Measurements from ENCODE around the gene ZNRF3.
A peak's percentile ranks its signal among the peaks of the same experiment; 100 is the strongest.

ZNRF3 gene

DNA sequence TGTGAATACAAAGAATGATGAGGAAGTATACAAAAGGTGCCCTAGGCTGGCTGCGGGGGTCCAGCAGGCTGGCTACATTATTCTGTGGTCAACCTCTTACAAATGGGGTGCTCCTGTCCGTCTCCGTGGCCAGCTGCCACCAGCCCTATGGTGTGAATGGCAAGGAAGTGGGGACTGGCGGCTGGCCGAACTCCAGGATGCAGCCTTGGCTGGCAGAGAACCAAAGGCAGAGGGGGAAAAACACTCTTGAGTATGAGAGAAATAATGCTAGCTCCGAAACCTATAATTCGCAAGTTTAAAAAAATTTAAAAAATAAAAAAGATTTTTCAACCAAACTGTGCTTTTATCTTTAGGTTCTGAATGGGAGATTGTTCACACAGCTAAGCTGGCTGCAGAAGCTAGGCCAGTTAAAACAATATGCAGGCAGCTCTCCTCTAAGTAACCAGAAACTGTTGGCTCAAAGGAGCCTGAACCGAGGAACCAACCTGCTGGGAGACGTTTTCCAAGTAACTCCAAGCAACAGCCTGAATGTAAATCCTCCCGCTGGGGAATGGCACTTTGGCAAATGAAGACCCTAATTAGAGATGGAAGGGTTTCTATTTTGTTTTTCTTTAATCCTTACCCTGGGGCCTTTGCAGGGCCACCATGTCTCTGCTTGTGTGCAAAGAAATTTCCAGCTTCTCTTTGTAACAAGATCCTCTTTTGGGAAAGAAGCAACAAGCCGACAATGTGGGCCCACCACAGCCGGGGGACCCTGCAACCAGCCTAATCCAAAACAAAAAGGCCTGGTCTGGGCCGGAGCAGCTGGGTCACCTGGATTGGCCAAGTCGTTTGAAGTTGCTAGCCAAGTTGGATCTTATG, 128.1 kb downstream of the ZNRF3 start:
- Histone ChIP-seq H2BK5ac (ENCODE audit: low read depth, low read length, poor library complexity, severe bottlenecking) (no peak overlapping the region), H3K9ac (ENCODE audit: low read length) (no peak overlapping the region), H2BK12ac (ENCODE audit: low read length in 2 of 2) (no peak overlapping the region), H3K18ac (ENCODE audit: low read depth in 1 of 2, low read length in 2 of 2) (no peak overlapping the region), H2BK15ac (ENCODE audit: low read depth, poor library complexity, severe bottlenecking) (no peak overlapping the region), H2BK120ac (ENCODE audit: low read depth, low read length) (no peak overlapping the region), H3K27ac (ENCODE audit: low read length, poor library complexity, severe bottlenecking) (no peak overlapping the region), H3K79me1 (replicated peaks; ENCODE audit: low read length, poor library complexity, severe bottlenecking) (peaks cover 54% of the 10 kb centered on the region), H3K4ac (ENCODE audit: low read depth in 1 of 2, low read length in 2 of 2) (no peak overlapping the region), H3K4me2 (ENCODE audit: low read length, poor library complexity, severe bottlenecking) (no peak overlapping the region), H2AFZ (ENCODE audit: low read depth, low read length) (no peak overlapping the region), H3K27me3 (ENCODE audit: control insufficient read depth in 1 of 2, insufficient read depth in 1 of 2, low read length in 2 of 2) (no peaks in the 10 kb centered on the region), H4K91ac (ENCODE audit: low read length) (no peak overlapping the region), H4K8ac (ENCODE audit: low read length) (no peak overlapping the region), H3K4me1 (ENCODE audit: control insufficient read depth, insufficient read depth, low read depth, low read length) (peaks cover 6% of the 10 kb centered on the region), H3K9me3 (ENCODE audit: control insufficient read depth, low read length) (no peaks in the 10 kb centered on the region), H2AK5ac (ENCODE audit: low read length, severe bottlenecking) (peak overlapping the region; percentile 51), H3K23ac (ENCODE audit: low read length in 2 of 2) (no peak overlapping the region), H3K14ac (ENCODE audit: low read length in 2 of 2) (no peak overlapping the region), H3K4me3 (ENCODE audit: insufficient read depth in 1 of 2, low read depth in 1 of 2, low read length in 2 of 2) (no peak overlapping the region), H3K36me3 (ENCODE audit: control insufficient read depth in 1 of 2, insufficient read depth in 2 of 2, low read depth in 1 of 2, low read length in 2 of 2) (no peaks in the 10 kb centered on the region)
- WGBS, result 85% methylated on average over 11 of the region's 14 CpGs
- no peak for DNase-seq

DNA sequence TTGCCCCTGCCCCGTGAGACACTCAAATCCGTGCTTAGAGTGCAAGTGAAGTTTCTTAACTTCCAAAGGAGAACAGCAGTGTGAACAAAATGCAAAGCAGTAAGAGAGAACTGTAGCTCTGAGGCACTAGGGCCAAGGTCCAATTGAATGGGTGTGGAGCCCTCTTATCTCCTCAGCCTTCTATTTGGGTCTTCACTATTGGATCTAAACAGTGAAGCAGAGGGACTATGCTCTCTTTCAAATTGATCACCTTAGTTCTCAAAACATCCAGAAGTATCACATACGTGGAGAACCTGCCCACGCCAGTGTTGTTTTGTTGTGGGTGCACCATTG, 128.7 kb downstream of the ZNRF3 start:
- Histone ChIP-seq H2BK120ac (ENCODE audit: low read depth, low read length) (no peak overlapping the region), H3K14ac (ENCODE audit: low read length in 2 of 2) (no peak overlapping the region), H2AK5ac (ENCODE audit: low read length, severe bottlenecking) (peak overlapping the region; percentile 51), H3K23ac (ENCODE audit: low read length in 2 of 2) (no peak overlapping the region), H4K91ac (ENCODE audit: low read length) (no peak overlapping the region), H3K4me3 (ENCODE audit: insufficient read depth in 1 of 2, low read depth in 1 of 2, low read length in 2 of 2) (no peak overlapping the region), H3K27ac (ENCODE audit: low read length, poor library complexity, severe bottlenecking) (no peak overlapping the region), H3K4me1 (ENCODE audit: control insufficient read depth, insufficient read depth, low read depth, low read length) (peaks cover 9% of the 10 kb centered on the region), H2BK5ac (ENCODE audit: low read depth, low read length, poor library complexity, severe bottlenecking) (no peak overlapping the region), H3K9ac (ENCODE audit: low read length) (no peak overlapping the region), H2BK12ac (ENCODE audit: low read length in 2 of 2) (no peak overlapping the region), H3K18ac (ENCODE audit: low read depth in 1 of 2, low read length in 2 of 2) (no peak overlapping the region), H2AFZ (ENCODE audit: low read depth, low read length) (no peak overlapping the region), H3K4ac (ENCODE audit: low read depth in 1 of 2, low read length in 2 of 2) (no peak overlapping the region), H3K36me3 (ENCODE audit: control insufficient read depth in 1 of 2, insufficient read depth in 2 of 2, low read depth in 1 of 2, low read length in 2 of 2) (no peaks in the 10 kb centered on the region), H3K9me3 (ENCODE audit: control insufficient read depth, low read length) (no peaks in the 10 kb centered on the region), H3K79me1 (replicated peaks; ENCODE audit: low read length, poor library complexity, severe bottlenecking) (peaks cover 50% of the 10 kb centered on the region), H4K8ac (ENCODE audit: low read length) (no peak overlapping the region), H3K27me3 (ENCODE audit: control insufficient read depth in 1 of 2, insufficient read depth in 1 of 2, low read length in 2 of 2) (no peaks in the 10 kb centered on the region), H3K4me2 (ENCODE audit: low read length, poor library complexity, severe bottlenecking) (no peak overlapping the region), H2BK15ac (ENCODE audit: low read depth, poor library complexity, severe bottlenecking) (no peak overlapping the region)
- 92% methylated on average over 4 of the region's 4 CpGs for WGBS
- no peak for DNase-seq

GRCh38 chr22:29012952-29013351, 129.6 kb downstream of the ZNRF3 start:
- peak overlapping the region; percentile 47 for H2AK5ac ChIP-seq (ENCODE audit: low read length, severe bottlenecking)
- H3K4me1 ChIP-seq (ENCODE audit: control insufficient read depth, insufficient read depth, low read depth, low read length), result peaks cover 11% of the 10 kb centered on the region
- H3K27me3 ChIP-seq (ENCODE audit: control insufficient read depth in 1 of 2, insufficient read depth in 1 of 2, low read length in 2 of 2), result no peaks in the 10 kb centered on the region
- no peak overlapping the region for H4K8ac ChIP-seq (ENCODE audit: low read length)
- no peak overlapping the region for H3K23ac ChIP-seq (ENCODE audit: low read length in 2 of 2)
- H3K9ac ChIP-seq (ENCODE audit: low read length), result no peak overlapping the region
- no peak overlapping the region for H2BK15ac ChIP-seq (ENCODE audit: low read depth, poor library complexity, severe bottlenecking)
- H3K18ac ChIP-seq (ENCODE audit: low read depth in 1 of 2, low read length in 2 of 2), result no peak overlapping the region
- H3K27ac ChIP-seq (ENCODE audit: low read length, poor library complexity, severe bottlenecking), result no peak overlapping the region
- H3K4me2 ChIP-seq (ENCODE audit: low read length, poor library complexity, severe bottlenecking), result no peak overlapping the region
- H3K79me1 ChIP-seq (replicated peaks; ENCODE audit: low read length, poor library complexity, severe bottlenecking), result peaks cover 54% of the 10 kb centered on the region
- H3K36me3 ChIP-seq (ENCODE audit: control insufficient read depth in 1 of 2, insufficient read depth in 2 of 2, low read depth in 1 of 2, low read length in 2 of 2), result no peaks in the 10 kb centered on the region
- no peak for DNase-seq
- no peak overlapping the region for H2AFZ ChIP-seq (ENCODE audit: low read depth, low read length)
- 96% methylated on average over 4 of the region's 4 CpGs for WGBS
- no peak overlapping the region for H3K4ac ChIP-seq (ENCODE audit: low read depth in 1 of 2, low read length in 2 of 2)
- H2BK12ac ChIP-seq (ENCODE audit: low read length in 2 of 2), result no peak overlapping the region
- H3K9me3 ChIP-seq (ENCODE audit: control insufficient read depth, low read length), result no peaks in the 10 kb centered on the region
- no peak overlapping the region for H3K14ac ChIP-seq (ENCODE audit: low read length in 2 of 2)
- no peak overlapping the region for H2BK120ac ChIP-seq (ENCODE audit: low read depth, low read length)
- no peak overlapping the region for H2BK5ac ChIP-seq (ENCODE audit: low read depth, low read length, poor library complexity, severe bottlenecking)
- H4K91ac ChIP-seq (ENCODE audit: low read length), result no peak overlapping the region
- H3K4me3 ChIP-seq (ENCODE audit: insufficient read depth in 1 of 2, low read depth in 1 of 2, low read length in 2 of 2), result no peak overlapping the region

DNA sequence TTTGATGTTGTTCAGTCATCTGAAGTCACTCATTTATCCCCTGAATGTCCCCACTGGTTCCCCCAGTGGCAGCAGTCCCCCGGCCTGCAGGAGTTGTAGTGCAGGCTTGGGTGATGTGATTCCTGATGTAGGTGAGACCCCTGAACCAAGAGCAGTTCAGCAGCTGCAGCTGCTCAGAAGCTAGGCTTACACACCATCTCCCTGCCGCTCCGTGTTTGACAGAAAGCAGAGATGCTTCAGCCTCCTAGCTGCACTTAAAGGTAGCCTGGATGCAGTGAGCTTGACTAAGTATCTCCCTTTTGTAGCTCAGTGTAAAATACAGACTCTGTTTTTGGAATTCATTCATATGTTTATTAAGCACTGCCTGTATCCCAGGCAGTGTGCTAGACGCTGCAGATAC, 130.9 kb downstream of the ZNRF3 start:
- H3K36me3 ChIP-seq (ENCODE audit: control insufficient read depth in 1 of 2, insufficient read depth in 2 of 2, low read depth in 1 of 2, low read length in 2 of 2), result no peaks in the 10 kb centered on the region
- no peak for DNase-seq
- no peak overlapping the region for H3K14ac ChIP-seq (ENCODE audit: low read length in 2 of 2)
- peaks cover 53% of the 10 kb centered on the region for H3K79me1 ChIP-seq (replicated peaks; ENCODE audit: low read length, poor library complexity, severe bottlenecking)
- no peak overlapping the region for H4K91ac ChIP-seq (ENCODE audit: low read length)
- H3K4me3 ChIP-seq (ENCODE audit: insufficient read depth in 1 of 2, low read depth in 1 of 2, low read length in 2 of 2), result no peak overlapping the region
- no peaks in the 10 kb centered on the region for H3K9me3 ChIP-seq (ENCODE audit: control insufficient read depth, low read length)
- H3K23ac ChIP-seq (ENCODE audit: low read length in 2 of 2), result no peak overlapping the region
- H2BK12ac ChIP-seq (ENCODE audit: low read length in 2 of 2), result no peak overlapping the region
- no peak overlapping the region for H3K4ac ChIP-seq (ENCODE audit: low read depth in 1 of 2, low read length in 2 of 2)
- WGBS, result 47% methylated on average over 4 of the region's 4 CpGs
- H3K27ac ChIP-seq (ENCODE audit: low read length, poor library complexity, severe bottlenecking), result no peak overlapping the region
- H4K8ac ChIP-seq (ENCODE audit: low read length), result no peak overlapping the region
- no peak overlapping the region for H2BK5ac ChIP-seq (ENCODE audit: low read depth, low read length, poor library complexity, severe bottlenecking)
- H3K27me3 ChIP-seq (ENCODE audit: control insufficient read depth in 1 of 2, insufficient read depth in 1 of 2, low read length in 2 of 2), result no peaks in the 10 kb centered on the region
- H2AFZ ChIP-seq (ENCODE audit: low read depth, low read length), result no peak overlapping the region
- H3K4me2 ChIP-seq (ENCODE audit: low read length, poor library complexity, severe bottlenecking), result no peak overlapping the region
- H3K4me1 ChIP-seq (ENCODE audit: control insufficient read depth, insufficient read depth, low read depth, low read length), result peaks cover 10% of the 10 kb centered on the region
- H3K18ac ChIP-seq (ENCODE audit: low read depth in 1 of 2, low read length in 2 of 2), result no peak overlapping the region
- H2BK120ac ChIP-seq (ENCODE audit: low read depth, low read length), result no peak overlapping the region
- no peak overlapping the region for H3K9ac ChIP-seq (ENCODE audit: low read length)
- H2AK5ac ChIP-seq (ENCODE audit: low read length, severe bottlenecking), result no peak overlapping the region
- H2BK15ac ChIP-seq (ENCODE audit: low read depth, poor library complexity, severe bottlenecking), result no peak overlapping the region
